ENCODE data around the gene MINAR2. TPM values are rescaled to one million over a fixed set of nuclear protein-coding genes. Genes with fewer than 3 reads are reported as not detected.

MINAR2 gene
- polyA plus RNA-seq (2011; rRNA removed), result not detected in 2 replicates
- not detected in 2 replicates for polyA minus RNA-seq (2011; rRNA and poly(A)+ RNA removed)

GRCh38 chr5:129747572-129748407 lies at the start of gene MINAR2:
Gene MINAR2, plus strand, starts transcription at chr5:129748094. Its CDS starts 97 bp downstream, at chr5:129748191.
- ChIA-PET CTCF (interaction anchor here (1.2 kb wide), 1 partner anchor 105 kb away, joined by 3 read pairs; no protein-coding TSS in a partner anchor), POLR2A (no interaction called here)
- Histone ChIP-seq H3K4me3 (ENCODE audit: low read depth, low read length) (no peak within 1 kb of the TSS), H3K27me3 (ENCODE audit: control insufficient read depth, insufficient read depth, low read length) (no peaks in the 10 kb centered on the region), H3K9me3 (ENCODE audit: control insufficient read depth, insufficient read depth, low read length) (no peaks in the 10 kb centered on the region), H3K27ac (ENCODE audit: low read depth, low read length) (no peak within 1 kb of the TSS)
- no peak for TF ChIP-seq CTCF (IDR thresholded peaks at IDR 0.05; ENCODE audit: low read depth, low read length)
- no peak for DNase-seq (ENCODE audit: low read depth, low spot score)

GRCh38 chr5:129698661-129699060 lies 49.2 kb upstream of the MINAR2 start:
- Histone ChIP-seq H3K27ac (ENCODE audit: low read depth, low read length) (no peak overlapping the region), H3K27me3 (ENCODE audit: control insufficient read depth, insufficient read depth, low read length) (no peaks in the 10 kb centered on the region), H3K9me3 (ENCODE audit: control insufficient read depth, insufficient read depth, low read length) (no peaks in the 10 kb centered on the region), H3K4me3 (ENCODE audit: low read depth, low read length) (no peak overlapping the region)
- TF ChIP-seq CTCF (IDR thresholded peaks at IDR 0.05; ENCODE audit: low read depth, low read length), result peak; percentile 23; the same call in 1 of the 2 replicates
- ChIA-PET POLR2A (no interaction called here), CTCF (interaction anchor here (1.0 to 1.9 kb wide), 2 partner anchors 11 to 34 kb away, joined by 3 to 11 read pairs; no protein-coding TSS in a partner anchor)
- DNase-seq (ENCODE audit: low read depth, low spot score), result no peak

- Histone ChIP-seq H3K27me3 (ENCODE audit: control insufficient read depth, insufficient read depth, low read length) (no peaks in the 10 kb centered on the region), H3K27ac (ENCODE audit: low read depth, low read length) (no peak overlapping the region), H3K4me3 (ENCODE audit: low read depth, low read length) (no peak overlapping the region), H3K9me3 (ENCODE audit: control insufficient read depth, insufficient read depth, low read length) (no peaks in the 10 kb centered on the region)
- DNase-seq (ENCODE audit: low read depth, low spot score), result no peak
- TF ChIP-seq CTCF (IDR thresholded peaks at IDR 0.05; ENCODE audit: low read depth, low read length), result no peak
- POLR2A ChIA-PET, result no interaction called here
- CTCF ChIA-PET, result no interaction called here
These were observed 31.7 kb upstream of the MINAR2 start for GRCh38 chr5:129716235-129716634.

- no peaks in the 10 kb centered on the region for H3K27me3 ChIP-seq (ENCODE audit: control insufficient read depth, insufficient read depth, low read length)
- ChIA-PET POLR2A (no interaction called here), CTCF (no interaction called here)
- no peak for DNase-seq (ENCODE audit: low read depth, low spot score)
- no peak overlapping the region for H3K4me3 ChIP-seq (ENCODE audit: low read depth, low read length)
- H3K27ac ChIP-seq (ENCODE audit: low read depth, low read length), result no peak overlapping the region
- no peak for TF ChIP-seq CTCF (IDR thresholded peaks at IDR 0.05; ENCODE audit: low read depth, low read length)
- H3K9me3 ChIP-seq (ENCODE audit: control insufficient read depth, insufficient read depth, low read length), result no peaks in the 10 kb centered on the region
These were observed 31.2 kb upstream of the MINAR2 start for GRCh38 chr5:129716651-129717050.

- H3K27me3 ChIP-seq (ENCODE audit: control insufficient read depth, insufficient read depth, low read length), result no peaks in the 10 kb centered on the region
- no peak overlapping the region for H3K4me3 ChIP-seq (ENCODE audit: low read depth, low read length)
- POLR2A ChIA-PET, result no interaction called here
- no peak overlapping the region for H3K27ac ChIP-seq (ENCODE audit: low read depth, low read length)
- H3K9me3 ChIP-seq (ENCODE audit: control insufficient read depth, insufficient read depth, low read length), result no peaks in the 10 kb centered on the region
- TF ChIP-seq CTCF (IDR thresholded peaks at IDR 0.05; ENCODE audit: low read depth, low read length), result no peak
- CTCF ChIA-PET, result no interaction called here
- DNase-seq (ENCODE audit: low read depth, low spot score), result no peak
These were observed 30.1 kb upstream of the MINAR2 start for GRCh38 chr5:129717751-129718310.

All from AG04450 (cell line).